Bladder microvascular endothelial cell (primary cell): ENCODE results near the gene CLCNKB. TPM values are rescaled to one million over a fixed set of nuclear protein-coding genes. Genes with fewer than 3 reads are reported as not detected.

Source experiments
- total RNA-seq: library from RNA; depleted of rRNA; stranded (reverse); fragments of >200 nt; gene quantifications from 2 replicates; pipeline ENCODE4 v1.2.3, GENCODE V29; 2014

Gene CLCNKB
- total RNA-seq = under 0.01 TPM in 1 of 2 replicates, not detected in the other

DNA sequence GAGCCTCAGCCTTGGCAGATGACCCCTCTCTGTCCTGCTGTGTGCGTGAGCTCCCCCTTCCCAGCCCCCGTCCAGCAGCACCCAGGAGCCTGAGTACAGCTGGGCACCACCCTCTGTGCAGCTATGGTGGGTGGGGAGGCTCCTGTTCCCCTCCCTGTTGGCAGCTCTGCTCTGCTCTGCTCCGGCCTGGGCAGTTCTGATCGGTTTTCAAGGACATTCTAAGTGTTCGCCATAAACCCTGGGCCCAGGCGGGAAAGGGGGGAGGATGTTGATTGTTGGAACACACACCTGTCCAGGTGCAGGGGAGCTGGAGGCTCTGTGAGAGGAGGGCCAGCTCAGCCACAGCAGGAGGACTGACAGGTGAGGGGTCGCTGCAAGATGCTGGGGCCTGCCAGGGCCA is at the start of gene CLCNKB:
Gene CLCNKB (plus strand): TSS at position 262 of the 400 bp plus-strand sequence. CDS start 711 bp downstream, outside the sequence.

GRCh38 chr1:16017461-16018303 is 25.9 kb upstream of the CLCNKB start, which contains the start of gene HSPB7:
Gene HSPB7, minus strand, starts transcription at chr1:16018043. Its CDS starts 80 bp downstream, at chr1:16017963.

DNA sequence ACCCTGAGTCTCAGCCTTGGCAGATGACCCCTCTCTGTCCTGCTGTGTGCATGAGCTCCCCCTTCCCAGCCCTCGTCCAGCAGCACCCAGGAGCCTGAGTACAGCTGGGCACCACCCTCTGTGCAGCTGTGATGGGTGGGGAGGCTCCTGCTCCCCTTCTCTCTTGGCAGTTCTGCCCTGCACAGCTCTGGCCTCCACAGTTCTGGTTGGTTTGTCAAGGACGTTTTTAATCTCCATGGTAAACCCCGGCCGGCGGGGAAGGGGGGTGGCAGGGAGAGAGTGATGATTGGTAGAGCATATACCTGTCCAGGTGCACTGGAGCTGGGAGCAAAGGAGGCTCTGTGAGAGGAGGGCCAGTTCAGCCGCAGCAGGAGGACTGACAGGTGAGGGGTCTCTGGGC is 21.9 kb upstream of the CLCNKB start, which contains the start of gene CLCNKA:
Gene CLCNKA (plus strand): TSS at position 356 of the 400 bp plus-strand sequence. CDS start 584 bp downstream, outside the sequence.

DNA sequence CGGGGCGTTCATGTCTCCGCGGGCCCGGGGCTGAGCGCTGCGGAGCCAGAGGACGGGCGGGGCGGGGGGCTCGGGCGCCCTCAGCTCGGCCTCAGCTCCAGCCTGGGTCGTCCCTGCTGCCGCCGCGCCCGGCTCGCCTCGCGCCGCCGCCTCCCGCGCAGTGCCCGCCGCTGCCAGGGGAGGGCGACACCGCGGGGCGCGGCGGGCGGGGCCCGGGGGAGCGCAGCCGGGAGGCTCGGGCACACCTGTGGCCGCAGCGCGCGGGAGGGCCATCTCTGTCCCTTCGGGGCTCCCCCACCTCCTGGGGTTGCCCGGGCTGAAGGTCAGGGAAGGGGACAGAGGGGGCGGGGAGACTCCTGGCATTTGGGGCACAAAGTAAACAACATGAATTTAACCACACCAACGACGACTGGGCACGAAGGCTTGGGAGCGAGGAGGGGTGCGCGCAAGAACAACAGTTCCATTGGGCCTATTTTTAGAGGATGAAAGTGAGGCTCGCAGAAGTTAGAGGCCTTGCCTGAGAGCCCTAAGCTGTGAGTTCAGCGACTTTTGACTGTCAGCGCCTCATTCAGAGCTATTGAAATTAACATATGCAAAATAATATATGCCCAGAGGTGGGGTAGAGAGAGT is 30.0 kb downstream of the CLCNKB start, which contains the start of gene FAM131C:
Gene FAM131C (minus strand): TSS at position 162 of the 630 bp plus-strand sequence. CDS start 209 bp downstream, outside the sequence.

Other genes with a start within 250 kb of the CLCNKB start
- gene UQCRHL, start 236.1 kb upstream of the CLCNKB start, total RNA-seq = 4.7 and 7.2 TPM in 2 replicates
- gene SPEN, start 196.1 kb upstream of the CLCNKB start, total RNA-seq = 10.5 and 35.6 TPM in 2 replicates
- 39.8 and 58.2 TPM in 2 replicates for gene ZBTB17, start 67.7 kb upstream of the CLCNKB start, total RNA-seq
- gene SRARP, start 39.5 kb upstream of the CLCNKB start, total RNA-seq = 0.57 TPM in 1 of 2 replicates, not detected in the other
- gene HSPB7, start 25.7 kb upstream of the CLCNKB start, total RNA-seq = 0.06 TPM in 1 of 2 replicates, not detected in the other
- not detected in 2 replicates for gene CLCNKA, start 21.7 kb upstream of the CLCNKB start, total RNA-seq
- gene FAM131C, start 29.9 kb downstream of the CLCNKB start, total RNA-seq = under 0.01 TPM in 1 of 2 replicates, not detected in the other
- gene EPHA2, start 112.3 kb downstream of the CLCNKB start, total RNA-seq = 72.7 and 298 TPM in 2 replicates
- gene ARHGEF19, start 168.9 kb downstream of the CLCNKB start, total RNA-seq = 2.8 and 6.2 TPM in 2 replicates
- 7.1 and 12.3 TPM in 2 replicates for gene CPLANE2, start 193.4 kb downstream of the CLCNKB start, total RNA-seq